Gastroesophageal sphincter (tissue), 4 donors: ENCODE measurements around the gene MEIS2. TPM values are rescaled to one million over a fixed set of nuclear protein-coding genes. Genes with fewer than 3 reads are reported as not detected.

ENCODE experiments used
- ATAC-seq: fragments of 150-250 bp; one replicate; pipeline ENCODE4 v1.9.1; 2016; ENCODE audit warnings: mild to moderate bottlenecking, moderate library complexity
- H3K27ac ChIP-seq, 4 donors: fragments of 200-600 bp; sonication (generic) in 3 of 4; 1 replicate in 3 of 4; 2 replicates in 1 of 4; pipeline ENCODE4 v1.5.1; 2016 to 2019
- H3K27me3 ChIP-seq: fragments of 200-600 bp; sonication (generic); one replicate; pipeline ENCODE4 v1.5.1; 2019
- H3K36me3 ChIP-seq, 2 donors: fragments of 200-600 bp; sonication (generic); one replicate each; pipeline ENCODE4 v1.5.1; 2019; ENCODE audit warnings: control low read depth in 1 of 2
- H3K4me1 ChIP-seq, 3 donors: fragments of 200-600 bp; sonication (generic); 1 replicate in 2 of 3; 2 replicates in 1 of 3; pipeline ENCODE4 v1.5.1; 2016 to 2019; ENCODE audit warnings: control low read depth in 2 of 3
- H3K4me3 ChIP-seq, 2 donors: fragments of 200-600 bp; sonication (generic); one replicate each; pipeline ENCODE4 v1.5.1; 2019; ENCODE audit warnings: mild to moderate bottlenecking in 1 of 2, moderate library complexity in 1 of 2
- H3K9me3 ChIP-seq, 3 donors: fragments of 200-600 bp; sonication (generic); one replicate each; pipeline ENCODE4 v1.5.1; 2017 to 2019; ENCODE audit warnings: control low read depth in 2 of 3
- EP300 ChIP-seq: sonication (generic); formaldehyde crosslinking; IDR thresholded peaks from one replicate; pipeline ENCODE4 v1.6.1; 2017; ENCODE audit warnings: antibody characterized with exemption, mild to moderate bottlenecking
- POLR2A ChIP-seq, 2 donors: fragments of 450-650 bp; IDR thresholded peaks; one replicate each; pipeline ENCODE4 v1.6.1; 2017; ENCODE audit warnings: antibody characterized with exemption in 2 of 2, mild to moderate bottlenecking in 2 of 2, moderate library complexity in 1 of 2
- POLR2AphosphoS5 ChIP-seq: sonication (generic); formaldehyde crosslinking; IDR thresholded peaks from one replicate; pipeline ENCODE4 v1.6.1; 2017; ENCODE audit warnings: antibody characterized with exemption
- WGBS, 2 donors: methylation state at CpG; one replicate each; pipeline ENCODE4 v1.1.5; 2018; ENCODE audit warnings: low coverage in 1 of 2; 5-methylcytosine and 5-hydroxymethylcytosine counted together
- total RNA-seq, 4 donors: library from RNA; depleted of rRNA; stranded (reverse); fragments of >200 nt; gene quantifications; one replicate each; pipeline ENCODE4 v1.1.0, GENCODE V29; 2016
- TF ChIP-seq, protein P1 (sequence below), 4 experiments: fragments of 200-600 bp in 2 of 4; fragments of 450-650 bp in 2 of 4; sonication (generic) in 1 of 4; IDR thresholded peaks; one replicate each; pipeline ENCODE4 v1.5.1; 2017 to 2019; ENCODE audit warnings: antibody characterized with exemption in 4 of 4, mild to moderate bottlenecking in 2 of 4, moderate library complexity in 2 of 4

MEIS2 gene
- total RNA-seq, 4 donors from 2014 or later, result 43.1 to 108 (median 85.7) TPM

DNA sequence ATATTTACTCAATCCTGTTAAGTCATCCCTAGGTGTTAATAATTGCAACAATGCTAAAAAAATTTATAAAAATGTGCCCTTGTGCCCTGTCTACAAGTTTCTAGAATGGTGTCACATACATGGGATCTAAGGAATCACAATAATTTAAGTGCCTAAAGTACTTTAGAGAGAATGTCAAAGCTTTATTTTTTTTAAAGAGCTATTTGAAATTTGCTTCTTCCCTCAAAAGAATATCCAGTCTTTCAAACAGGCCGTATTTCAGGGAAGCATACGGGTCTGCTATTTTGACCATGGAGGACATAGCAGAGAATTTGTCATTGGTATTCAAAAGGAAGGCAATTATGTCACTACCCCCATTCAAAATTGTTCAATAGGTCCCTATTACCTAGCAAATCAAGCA, 29.7 kb downstream of the MEIS2 start:
- Histone ChIP-seq H3K4me1 (peaks cover 0 to 30% (median 0%) of the 10 kb centered on the region in 3 donors), H3K36me3 (peaks cover 0 to 31% of the 10 kb centered on the region in 2 donors), H3K4me3 (no peak overlapping the region), H3K27me3 (no peaks in the 10 kb centered on the region), H3K27ac (no peak overlapping the region), H3K9me3 (no peaks in the 10 kb centered on the region)
- TF ChIP-seq POLR2A (IDR thresholded peaks at IDR 0.05), result no peak
- TF ChIP-seq EP300, result no peak
- TF ChIP-seq, protein P1, sequence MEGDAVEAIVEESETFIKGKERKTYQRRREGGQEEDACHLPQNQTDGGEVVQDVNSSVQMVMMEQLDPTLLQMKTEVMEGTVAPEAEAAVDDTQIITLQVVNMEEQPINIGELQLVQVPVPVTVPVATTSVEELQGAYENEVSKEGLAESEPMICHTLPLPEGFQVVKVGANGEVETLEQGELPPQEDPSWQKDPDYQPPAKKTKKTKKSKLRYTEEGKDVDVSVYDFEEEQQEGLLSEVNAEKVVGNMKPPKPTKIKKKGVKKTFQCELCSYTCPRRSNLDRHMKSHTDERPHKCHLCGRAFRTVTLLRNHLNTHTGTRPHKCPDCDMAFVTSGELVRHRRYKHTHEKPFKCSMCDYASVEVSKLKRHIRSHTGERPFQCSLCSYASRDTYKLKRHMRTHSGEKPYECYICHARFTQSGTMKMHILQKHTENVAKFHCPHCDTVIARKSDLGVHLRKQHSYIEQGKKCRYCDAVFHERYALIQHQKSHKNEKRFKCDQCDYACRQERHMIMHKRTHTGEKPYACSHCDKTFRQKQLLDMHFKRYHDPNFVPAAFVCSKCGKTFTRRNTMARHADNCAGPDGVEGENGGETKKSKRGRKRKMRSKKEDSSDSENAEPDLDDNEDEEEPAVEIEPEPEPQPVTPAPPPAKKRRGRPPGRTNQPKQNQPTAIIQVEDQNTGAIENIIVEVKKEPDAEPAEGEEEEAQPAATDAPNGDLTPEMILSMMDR (IDR thresholded peaks at IDR 0.05), result no peak
- no peak for TF ChIP-seq POLR2AphosphoS5
- ATAC-seq, result no peak
- WGBS, 2 donors, result 71 to 96% methylated on average over 2 of the region's 2 CpGs

DNA sequence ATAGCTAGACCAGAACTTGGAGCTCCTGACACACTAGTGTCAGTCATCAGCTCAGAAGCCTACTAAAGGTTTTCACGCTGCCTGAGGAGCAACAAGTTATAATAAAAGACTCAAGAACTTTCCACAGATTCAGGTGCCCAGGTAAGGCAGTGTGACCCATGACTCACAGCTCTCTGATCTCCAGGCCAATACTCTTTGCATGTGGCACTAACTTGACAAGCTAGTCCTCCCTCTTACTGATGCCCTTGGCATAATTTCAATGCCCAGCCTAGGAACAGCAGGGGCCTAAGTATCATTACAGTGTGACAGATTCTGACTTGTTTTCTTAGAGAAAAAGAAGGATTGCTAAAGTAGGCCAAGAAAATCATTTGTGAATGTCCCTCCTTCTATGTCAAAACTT, 38.4 kb downstream of the MEIS2 start:
- H3K27ac ChIP-seq, result no peak overlapping the region
- no peaks in the 10 kb centered on the region for H3K9me3 ChIP-seq
- H3K36me3 ChIP-seq, result peaks cover 0 to 9% of the 10 kb centered on the region in 2 donors
- H3K27me3 ChIP-seq, result no peaks in the 10 kb centered on the region
- ATAC-seq, result no peak
- WGBS, 2 donors, result 91 to 100% methylated on average over 1 of the region's 1 CpG
- H3K4me3 ChIP-seq, result no peak overlapping the region
- TF ChIP-seq, protein P1 (IDR thresholded peaks at IDR 0.05), result no peak
- no peak for TF ChIP-seq POLR2AphosphoS5
- TF ChIP-seq POLR2A (IDR thresholded peaks at IDR 0.05), result no peak
- TF ChIP-seq EP300, result no peak
- H3K4me1 ChIP-seq, result peaks cover 0 to 28% (median 13%) of the 10 kb centered on the region in 3 donors

DNA sequence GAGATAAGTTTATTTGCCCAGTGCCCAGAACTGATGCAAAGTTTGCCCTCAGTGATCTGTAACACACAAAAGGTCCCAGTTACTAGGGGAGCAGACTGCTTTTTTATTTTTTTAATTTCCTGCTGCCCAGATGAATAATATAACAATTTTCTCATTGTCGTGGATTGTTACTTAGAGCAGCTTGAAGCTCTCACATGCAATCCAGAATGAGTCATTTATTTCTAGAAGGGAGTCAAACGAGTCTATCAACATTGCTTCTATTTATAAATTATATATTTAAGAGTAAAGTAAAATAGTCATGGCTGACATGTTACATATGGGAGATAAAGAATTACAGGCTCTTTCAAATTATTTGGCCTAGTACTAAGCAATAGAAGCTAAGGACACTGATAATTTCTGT, 41.3 kb downstream of the MEIS2 start:
- H3K27ac ChIP-seq, result peak overlapping the region in 2 of 4 donors; percentile 48 to 61
- TF ChIP-seq POLR2AphosphoS5, result peak; percentile 63
- TF ChIP-seq, protein P1 (IDR thresholded peaks at IDR 0.05), result no peak
- no peak for TF ChIP-seq EP300
- no peak for TF ChIP-seq POLR2A (IDR thresholded peaks at IDR 0.05)
- WGBS, 2 donors, result 0 to 2% methylated on average over 2 of the region's 2 CpGs
- H3K9me3 ChIP-seq, result no peaks in the 10 kb centered on the region
- peaks cover 0 to 9% of the 10 kb centered on the region in 2 donors for H3K36me3 ChIP-seq
- ATAC-seq, result peak; percentile 64
- H3K27me3 ChIP-seq, result no peaks in the 10 kb centered on the region
- H3K4me3 ChIP-seq, result no peak overlapping the region
- peaks cover 0 to 47% (median 17%) of the 10 kb centered on the region in 3 donors for H3K4me1 ChIP-seq

DNA sequence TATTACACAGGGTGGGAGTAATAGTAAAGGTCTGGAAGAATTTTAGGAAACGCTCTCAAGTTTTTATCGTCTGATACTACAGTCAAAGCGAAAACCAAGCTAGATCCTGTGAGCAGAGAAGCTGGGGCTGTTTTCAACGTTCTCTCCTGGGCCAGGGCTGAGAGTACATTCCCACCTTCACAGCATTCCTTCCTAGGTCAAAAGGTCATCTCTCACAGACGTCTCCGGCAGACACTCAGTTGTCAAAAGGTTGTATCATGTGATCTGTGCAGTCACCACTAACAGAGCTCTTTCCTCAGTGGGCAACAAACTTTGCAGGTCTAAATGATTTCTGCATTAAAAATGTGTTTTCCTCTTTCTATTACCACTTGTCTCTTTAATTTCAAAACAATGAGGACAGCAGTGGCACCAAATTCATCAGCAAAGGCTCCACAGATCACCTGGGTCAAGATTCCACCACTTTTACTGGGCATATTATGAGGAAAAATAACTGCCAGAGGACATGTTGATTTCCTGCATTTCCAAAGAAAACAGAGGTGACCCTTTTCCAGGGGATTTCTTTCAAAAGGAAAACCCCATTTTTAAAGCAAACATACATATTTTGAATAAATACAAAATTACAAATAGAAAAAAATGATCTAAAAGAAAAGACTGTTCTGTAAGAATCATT, 41.9 kb downstream of the MEIS2 start:
- Histone ChIP-seq H3K27ac (peak overlapping the region in 3 of 4 donors; percentile 2 to 61 (median 48)), H3K36me3 (peaks cover 0 to 9% of the 10 kb centered on the region in 2 donors), H3K4me3 (no peak overlapping the region), H3K27me3 (no peaks in the 10 kb centered on the region), H3K4me1 (peaks cover 0 to 52% (median 17%) of the 10 kb centered on the region in 3 donors), H3K9me3 (no peaks in the 10 kb centered on the region)
- WGBS, 2 donors, result 54 to 64% methylated on average over 6 of the region's 6 CpGs
- no peak for ATAC-seq
- TF ChIP-seq EP300 (no peak), POLR2AphosphoS5 (no peak), POLR2A (IDR thresholded peaks at IDR 0.05) (no peak)
- TF ChIP-seq, protein P1 (IDR thresholded peaks at IDR 0.05), result no peak

DNA sequence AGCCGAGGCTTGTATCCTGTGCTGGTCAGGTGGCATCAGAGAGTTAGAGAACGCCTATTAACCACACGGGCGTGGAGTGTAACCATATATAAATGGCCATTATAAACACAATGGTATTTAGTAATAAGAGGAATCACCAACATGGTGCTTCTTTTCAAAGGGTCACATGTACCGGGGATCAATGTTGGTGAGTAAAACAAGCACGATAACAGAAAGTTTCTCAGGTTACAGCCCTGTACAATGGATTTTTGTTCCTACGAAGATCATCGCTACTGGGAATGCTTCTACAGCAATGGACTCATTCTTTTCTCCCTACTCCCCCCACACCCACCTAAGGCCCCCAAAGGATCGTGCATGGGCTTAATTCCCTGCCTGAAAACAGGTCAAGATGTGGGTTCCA, 42.5 kb downstream of the MEIS2 start:
- no peak overlapping the region for H3K4me3 ChIP-seq
- H3K27me3 ChIP-seq, result no peaks in the 10 kb centered on the region
- TF ChIP-seq EP300 (no peak), POLR2A (IDR thresholded peaks at IDR 0.05) (no peak), POLR2AphosphoS5 (no peak)
- TF ChIP-seq, protein P1 (IDR thresholded peaks at IDR 0.05), result no peak
- no peaks in the 10 kb centered on the region for H3K9me3 ChIP-seq
- 70 to 89% methylated on average over 8 to 9 of the region's 9 CpGs for WGBS, 2 donors
- H3K4me1 ChIP-seq, result peaks cover 0 to 57% (median 17%) of the 10 kb centered on the region in 3 donors
- H3K27ac ChIP-seq, result peak overlapping the region in 3 of 4 donors; percentile 2 to 61 (median 48)
- peaks cover 0 to 9% of the 10 kb centered on the region in 2 donors for H3K36me3 ChIP-seq
- no peak for ATAC-seq
